Chondrocyte (in vitro differentiated cells): ENCODE measurements around the gene PSMA7. TPM values are rescaled to one million over a fixed set of nuclear protein-coding genes. Genes with fewer than 3 reads are reported as not detected.

ENCODE experiments used
- DNase-seq: peaks from one replicate; pipeline ENCODE4 v3.0.0; 2021; ENCODE audit warnings: mixed read lengths, low spot score
- H3K27ac Mint-ChIP-seq: one replicate; pipeline ENCODE4 v1.8.0; 2021; ENCODE audit warnings: mild to moderate bottlenecking, moderate library complexity, mixed read lengths; ENCODE audit not compliant: unreplicated experiment
- H3K27me3 Mint-ChIP-seq: 2 replicates; pipeline ENCODE4 v1.8.0; 2021; ENCODE audit warnings: low read depth, mixed read lengths
- H3K36me3 Mint-ChIP-seq: 2 replicates; pipeline ENCODE4 v1.8.0; 2021; ENCODE audit warnings: low read depth, mixed read lengths
- H3K4me1 Mint-ChIP-seq: 2 replicates; pipeline ENCODE4 v1.8.0; 2021; ENCODE audit warnings: low read depth, mild to moderate bottlenecking, mixed read lengths
- H3K4me3 Mint-ChIP-seq: one replicate; pipeline ENCODE4 v1.8.0; 2021; ENCODE audit warnings: mild to moderate bottlenecking, moderate library complexity, mixed read lengths; ENCODE audit not compliant: unreplicated experiment
- H3K9me3 Mint-ChIP-seq: 2 replicates; pipeline ENCODE4 v1.8.0; 2021; ENCODE audit warnings: low read depth, mixed read lengths
- CTCF ChIP-seq: fragments of 200-600 bp; sonication (generic); IDR thresholded peaks from 2 replicates; pipeline ENCODE4 v1.5.0; 2021; ENCODE audit warnings: antibody characterized with exemption, mild to moderate bottlenecking, moderate library complexity
- total RNA-seq: library from RNA; stranded (reverse); gene quantifications from 3 replicates; pipeline ENCODE4 v1.2.1, GENCODE V29; 2021

PSMA7 gene
- total RNA-seq, 1 donor from 2014 or later = 226 TPM

GRCh38 chr20:62129731-62130531, 13.3 kb downstream of the PSMA7 start:
- no peak for TF ChIP-seq CTCF
- H3K27me3 Mint-ChIP-seq = no peaks in the 10 kb centered on the region
- DNase-seq = no peak
- peaks cover under 1% of the 10 kb centered on the region for H3K4me1 Mint-ChIP-seq
- H3K27ac Mint-ChIP-seq = no peak overlapping the region
- peaks cover 47% of the 10 kb centered on the region for H3K36me3 Mint-ChIP-seq
- H3K4me3 Mint-ChIP-seq = no peak overlapping the region
- H3K9me3 Mint-ChIP-seq = no peaks in the 10 kb centered on the region

- no peak for DNase-seq
- no peaks in the 10 kb centered on the region for H3K9me3 Mint-ChIP-seq
- no peak overlapping the region for H3K27ac Mint-ChIP-seq
- H3K36me3 Mint-ChIP-seq = peaks cover 45% of the 10 kb centered on the region
- H3K4me1 Mint-ChIP-seq = peaks cover 15% of the 10 kb centered on the region
- no peaks in the 10 kb centered on the region for H3K27me3 Mint-ChIP-seq
- TF ChIP-seq CTCF = no peak
- H3K4me3 Mint-ChIP-seq = no peak overlapping the region
These were observed 14.7 kb downstream of the PSMA7 start for GRCh38 chr20:62128502-62128901.

GRCh38 chr20:62127799-62128198, 15.4 kb downstream of the PSMA7 start:
- no peaks in the 10 kb centered on the region for H3K27me3 Mint-ChIP-seq
- H3K27ac Mint-ChIP-seq = no peak overlapping the region
- H3K9me3 Mint-ChIP-seq = no peaks in the 10 kb centered on the region
- peaks cover 17% of the 10 kb centered on the region for H3K4me1 Mint-ChIP-seq
- DNase-seq = no peak
- peaks cover 43% of the 10 kb centered on the region for H3K36me3 Mint-ChIP-seq
- TF ChIP-seq CTCF = no peak
- H3K4me3 Mint-ChIP-seq = no peak overlapping the region

- Mint-ChIP-seq H3K4me3 (no peak overlapping the region), H3K36me3 (peaks cover 31% of the 10 kb centered on the region), H3K27ac (no peak overlapping the region), H3K9me3 (no peaks in the 10 kb centered on the region), H3K4me1 (peaks cover 19% of the 10 kb centered on the region), H3K27me3 (no peaks in the 10 kb centered on the region)
- no peak for DNase-seq
- TF ChIP-seq CTCF = no peak
These were observed 17.1 kb downstream of the PSMA7 start for GRCh38 chr20:62126141-62126540.

- Mint-ChIP-seq H3K4me3 (peak overlapping the region; percentile 74), H3K27ac (peak overlapping the region; percentile 85), H3K36me3 (peaks cover 17% of the 10 kb centered on the region), H3K4me1 (peaks cover 34% of the 10 kb centered on the region), H3K9me3 (no peaks in the 10 kb centered on the region), H3K27me3 (peaks cover 8% of the 10 kb centered on the region)
- no peak for TF ChIP-seq CTCF
- DNase-seq = no peak
These were observed 19.6 kb downstream of the PSMA7 start for GRCh38 chr20:62123450-62124118.
